CD4-positive, alpha-beta memory T cell (primary cell): ENCODE results near the gene HERC5. TPM values are rescaled to one million over a fixed set of nuclear protein-coding genes. Genes with fewer than 3 reads are reported as not detected.
"Not testable (repeated sequence)": the region's sequence is repeated elsewhere in the genome, so short reads cannot be mapped to it uniquely, and the experiment has no call there.

Source experiments
- CTCF ChIA-PET: fragments of 350-600 bp; sonication (Branson Sonifier 250); formaldehyde crosslinking; loops from one replicate; lab custom pipeline; 2021; ENCODE audit warnings: inconsistent platforms; ENCODE audit not compliant: partially characterized antibody; lab: Charles Lee
- POLR2A ChIA-PET: fragments of 350-600 bp; sonication (Branson Sonifier 250); formaldehyde crosslinking; loops from one replicate; lab custom pipeline; 2021; ENCODE audit not compliant: partially characterized antibody; lab: Charles Lee
- DNase-seq, 5 donors: peaks; one replicate each; pipeline versions ENCODE4 v3.0.0 to v3.0.0-alpha.2; 2020 to 2022; ENCODE audit warnings: mixed read lengths in 1 of 5
- H3K27ac ChIP-seq: one replicate; pipeline ENCODE4 v1.7.0; 2013; ENCODE audit warnings: low read depth, low read length
- H3K27me3 ChIP-seq: 2 replicates; pipeline ENCODE4 v1.7.0; 2013; ENCODE audit warnings: mild to moderate bottlenecking, low read length, moderate library complexity; ENCODE audit not compliant: insufficient read depth
- H3K36me3 ChIP-seq: 2 replicates; pipeline ENCODE4 v1.7.0; 2013; ENCODE audit warnings: mild to moderate bottlenecking, low read length, moderate library complexity; ENCODE audit not compliant: insufficient read depth
- H3K4me1 ChIP-seq: 2 replicates; pipeline ENCODE4 v1.7.0; 2013; ENCODE audit warnings: mild to moderate bottlenecking, low read length, moderate library complexity; ENCODE audit not compliant: insufficient read depth
- H3K4me3 ChIP-seq, 2 donors: one replicate each; pipeline ENCODE4 v1.7.0; 2013; ENCODE audit warnings: low read length in 2 of 2, mild to moderate bottlenecking in 1 of 2
- H3K9me3 ChIP-seq, 2 donors: one replicate each; pipeline ENCODE4 v1.7.0; 2013; ENCODE audit warnings: low read length in 2 of 2, control low read depth in 1 of 2; ENCODE audit not compliant: control insufficient read depth in 1 of 2
- H3K27ac Mint-ChIP-seq, 7 donors: one replicate each; pipeline ENCODE4 v1.8.0; 2020 to 2021; ENCODE audit warnings: mixed read lengths in 7 of 7, mild to moderate bottlenecking in 6 of 7, inconsistent platforms in 3 of 7, moderate library complexity in 3 of 7
- H3K27me3 Mint-ChIP-seq, 2 donors: one replicate each; pipeline ENCODE4 v1.8.0; 2020 to 2021; ENCODE audit warnings: mixed read lengths in 2 of 2
- H3K36me3 Mint-ChIP-seq, 2 donors: one replicate each; pipeline ENCODE4 v1.8.0; 2020 to 2021; ENCODE audit warnings: mixed read lengths in 2 of 2, inconsistent platforms in 1 of 2, mild to moderate bottlenecking in 1 of 2
- H3K4me1 Mint-ChIP-seq, 4 donors: one replicate each; pipeline ENCODE4 v1.8.0; 2020 to 2021; ENCODE audit warnings: mixed read lengths in 4 of 4, mild to moderate bottlenecking in 1 of 4
- H3K4me3 Mint-ChIP-seq, 8 donors: one replicate each; pipeline ENCODE4 v1.8.0; 2020 to 2021; ENCODE audit warnings: mixed read lengths in 8 of 8, mild to moderate bottlenecking in 7 of 8, moderate library complexity in 6 of 8, inconsistent platforms in 3 of 8
- H3K9me3 Mint-ChIP-seq, 8 donors: one replicate each; pipeline ENCODE4 v1.8.0; 2020 to 2021; ENCODE audit warnings: mixed read lengths in 8 of 8, mild to moderate bottlenecking in 5 of 8, inconsistent platforms in 3 of 8, moderate library complexity in 1 of 8
- intact Hi-C: fragments of 100-400 bp; cut with micrococcal nuclease; formaldehyde crosslinking; loops from one replicate; pipeline ENCODE4 v1.15.1; 2023
- polyA plus RNA-seq, 2 donors: library from polyadenylated mRNA; unstranded; fragments of 300-500 nt; fragmentation: Illumina TruSeq; gene quantifications; one replicate each; pipeline ENCODE4 v1.2.3, GENCODE V29; 2021
- total RNA-seq, 2 experiments: library from RNA; stranded (reverse); gene quantifications; one replicate each; pipeline ENCODE4 v1.2.3, GENCODE V29; 2021

HERC5 gene
- total and polyA plus RNA-seq, 4 experiments from 2014 or later = 14.4 to 22.1 (median 18.2) TPM

DNA sequence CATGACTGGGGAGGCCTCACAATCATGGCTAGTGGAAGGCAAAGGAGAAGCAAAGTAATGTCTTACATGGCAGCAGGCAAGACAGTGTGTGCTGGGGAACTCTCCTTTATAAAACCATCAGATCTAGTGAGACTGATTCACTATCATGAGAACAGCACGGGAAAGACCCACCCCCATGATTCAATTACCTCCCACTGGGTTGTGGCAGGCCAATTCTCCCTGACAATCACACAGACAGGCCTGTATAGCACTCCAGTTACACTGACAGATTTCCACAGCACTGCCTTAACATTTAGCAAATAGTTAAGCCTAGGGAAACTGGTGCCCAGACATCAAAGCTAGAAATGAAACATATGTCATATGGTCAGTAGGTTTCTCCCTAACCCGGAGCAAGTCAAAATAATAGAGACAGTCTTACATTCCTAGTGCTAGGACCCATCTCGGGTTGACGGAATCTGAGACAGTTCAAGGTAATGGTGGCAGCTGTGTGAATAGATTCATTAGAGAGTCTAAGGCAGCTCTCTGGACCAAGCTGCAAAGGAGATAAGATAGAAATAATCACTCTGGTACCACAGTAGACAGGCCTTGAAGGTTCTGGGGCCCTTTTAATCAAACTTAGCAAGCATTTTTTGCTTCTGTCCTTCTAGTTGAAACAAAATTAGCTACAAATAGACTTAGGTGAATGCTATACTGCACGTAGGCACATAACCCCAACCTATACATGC, 9.4 kb upstream of the HERC5 start:
- CTCF ChIA-PET = interaction anchor here (1.3 to 1.8 kb wide), 2 partner anchors 10 to 67 kb away, joined by 3 to 4 read pairs; no protein-coding TSS in a partner anchor
- H3K9me3 Mint-ChIP-seq = peaks cover 0 to 2% (median 0%) of the 10 kb centered on the region in 8 donors
- peak overlapping the region in 2 of 7 donors; percentile 5 to 36 for H3K27ac Mint-ChIP-seq
- peaks cover 0 to 3% (median 0%) of the 10 kb centered on the region in 4 donors for H3K4me1 Mint-ChIP-seq
- DNase-seq = no peak
- H3K4me1 ChIP-seq = no peaks in the 10 kb centered on the region
- no peaks in the 10 kb centered on the region for H3K27me3 Mint-ChIP-seq
- no peaks in the 10 kb centered on the region for H3K9me3 ChIP-seq
- H3K27ac ChIP-seq = no peak overlapping the region
- POLR2A ChIA-PET = interaction anchor here (2.0 kb wide), 1 partner anchor 9 kb away, joined by 8 read pairs; the partner anchor contains the start of gene HERC5
- no peak overlapping the region for H3K4me3 ChIP-seq
- H3K36me3 Mint-ChIP-seq = peaks cover 9 to 11% of the 10 kb centered on the region in 2 donors
- peaks cover 3% of the 10 kb centered on the region for H3K36me3 ChIP-seq
- H3K4me3 Mint-ChIP-seq = no peak overlapping the region
- H3K27me3 ChIP-seq = no peaks in the 10 kb centered on the region
- intact Hi-C loops = no loop called here

DNA sequence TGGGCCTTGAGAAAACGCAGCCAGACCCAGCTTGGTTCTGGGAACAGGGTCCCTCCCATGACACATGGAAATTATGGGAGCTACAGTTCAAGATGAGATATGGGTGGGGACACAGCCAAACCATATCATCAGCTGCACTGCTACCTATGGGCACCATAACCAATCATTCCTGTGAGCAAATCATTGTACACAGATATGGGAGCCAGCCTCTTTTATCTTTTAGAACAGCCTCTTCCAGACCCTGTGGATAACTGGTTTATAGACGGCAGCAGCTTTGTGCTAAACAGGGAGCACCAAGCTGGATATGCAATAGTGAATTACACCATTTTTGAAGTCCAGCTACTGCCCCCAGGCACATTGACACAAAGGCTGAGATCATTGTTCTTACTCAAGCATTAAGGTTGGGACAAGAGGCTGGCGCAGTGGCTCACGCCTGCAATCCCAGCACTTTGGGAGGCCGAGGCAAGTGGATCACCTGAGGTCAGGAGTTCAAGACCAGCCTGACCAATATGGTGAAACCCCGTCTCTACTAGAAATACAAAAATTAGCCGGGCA, 8.6 kb upstream of the HERC5 start:
- H3K36me3 ChIP-seq, H3K4me1 Mint-ChIP-seq, H3K9me3 Mint-ChIP-seq, H3K36me3 Mint-ChIP-seq, H3K4me3 Mint-ChIP-seq, H3K9me3 ChIP-seq, intact Hi-C loops, H3K4me1 ChIP-seq, H3K27me3 Mint-ChIP-seq, H3K27ac ChIP-seq, DNase-seq, H3K4me3 ChIP-seq, H3K27me3 ChIP-seq: not testable (repeated sequence)
- POLR2A ChIA-PET = interaction anchor here (2.0 kb wide), 1 partner anchor 9 kb away, joined by 8 read pairs; the partner anchor contains the start of gene HERC5
- peak overlapping the region in 1 of 7 donors; percentile 62 for H3K27ac Mint-ChIP-seq
- CTCF ChIA-PET = interaction anchor here (1.7 to 1.8 kb wide), 2 partner anchors 10 to 67 kb away, joined by 4 read pairs; no protein-coding TSS in a partner anchor

DNA sequence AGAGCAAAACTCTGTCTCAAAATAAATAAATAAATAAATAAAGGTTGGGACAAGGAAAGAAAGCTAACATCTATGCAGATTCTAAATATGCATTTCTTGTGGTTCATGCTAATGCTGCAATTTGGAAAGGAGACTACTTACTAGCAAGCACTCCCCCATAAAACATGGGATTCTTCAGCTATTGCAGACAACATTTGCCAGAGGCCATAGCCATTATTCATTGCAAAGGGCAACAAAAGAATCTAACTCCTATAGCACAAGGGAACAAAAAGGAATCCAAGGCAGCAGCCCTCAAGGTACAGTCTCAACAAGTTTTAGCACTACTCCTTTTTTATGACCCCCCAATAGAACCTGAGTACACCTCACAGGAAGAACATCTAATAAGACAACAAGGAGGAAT, 8.0 kb upstream of the HERC5 start:
- H3K4me3 Mint-ChIP-seq = no peak overlapping the region
- ChIA-PET CTCF (interaction anchor here (1.2 to 1.8 kb wide), 3 partner anchors 11 to 230 kb away, joined by 3 to 4 read pairs (median 4); no protein-coding TSS in a partner anchor), POLR2A (no interaction called here)
- H3K27me3 Mint-ChIP-seq = no peaks in the 10 kb centered on the region
- H3K4me1 Mint-ChIP-seq = peaks cover 0 to 3% (median 0%) of the 10 kb centered on the region in 4 donors
- Histone ChIP-seq H3K9me3 (no peaks in the 10 kb centered on the region), H3K27ac (no peak overlapping the region), H3K27me3 (no peaks in the 10 kb centered on the region), H3K36me3 (no peaks in the 10 kb centered on the region), H3K4me3 (no peak overlapping the region), H3K4me1 (no peaks in the 10 kb centered on the region)
- H3K36me3 Mint-ChIP-seq = peaks cover 0 to 2% of the 10 kb centered on the region in 2 donors
- H3K9me3 Mint-ChIP-seq = no peaks in the 10 kb centered on the region
- no peak for DNase-seq
- intact Hi-C loops = no loop called here
- H3K27ac Mint-ChIP-seq = no peak overlapping the region

DNA sequence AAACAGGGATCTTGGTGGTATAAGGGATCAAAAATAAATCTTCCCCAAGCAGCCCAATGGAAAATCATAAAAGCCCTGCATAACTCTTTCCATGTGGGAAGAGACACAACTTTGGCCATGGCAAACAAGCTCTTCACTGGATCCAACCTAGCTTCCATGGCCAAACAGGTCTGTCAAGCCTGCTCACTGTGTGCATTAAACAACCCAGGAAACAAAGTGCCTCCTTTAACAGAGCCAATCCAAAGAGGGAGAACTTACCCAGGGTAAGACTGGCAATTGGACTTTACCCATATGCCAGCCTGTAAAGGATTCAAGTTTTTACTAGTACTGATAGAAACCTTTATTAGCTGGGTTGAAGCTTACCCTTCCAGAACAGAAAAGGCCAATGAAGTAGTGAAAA, 7.6 kb upstream of the HERC5 start:
- Histone ChIP-seq H3K4me3 (no peak overlapping the region), H3K4me1 (no peaks in the 10 kb centered on the region), H3K27ac (no peak overlapping the region), H3K27me3 (no peaks in the 10 kb centered on the region), H3K9me3 (no peaks in the 10 kb centered on the region), H3K36me3 (no peaks in the 10 kb centered on the region)
- DNase-seq = no peak
- ChIA-PET CTCF (interaction anchor here (1.2 to 1.8 kb wide), 3 partner anchors 11 to 230 kb away, joined by 3 to 4 read pairs (median 4); no protein-coding TSS in a partner anchor), POLR2A (interaction anchor here (0.8 kb wide), 1 partner anchor 8 kb away, joined by 4 read pairs; no protein-coding TSS in a partner anchor)
- Mint-ChIP-seq H3K4me3 (no peak overlapping the region), H3K9me3 (no peaks in the 10 kb centered on the region), H3K36me3 (no peaks in the 10 kb centered on the region), H3K27me3 (no peaks in the 10 kb centered on the region), H3K27ac (no peak overlapping the region), H3K4me1 (peaks cover 0 to 3% (median 0%) of the 10 kb centered on the region in 4 donors)
- intact Hi-C loops = no loop called here

DNA sequence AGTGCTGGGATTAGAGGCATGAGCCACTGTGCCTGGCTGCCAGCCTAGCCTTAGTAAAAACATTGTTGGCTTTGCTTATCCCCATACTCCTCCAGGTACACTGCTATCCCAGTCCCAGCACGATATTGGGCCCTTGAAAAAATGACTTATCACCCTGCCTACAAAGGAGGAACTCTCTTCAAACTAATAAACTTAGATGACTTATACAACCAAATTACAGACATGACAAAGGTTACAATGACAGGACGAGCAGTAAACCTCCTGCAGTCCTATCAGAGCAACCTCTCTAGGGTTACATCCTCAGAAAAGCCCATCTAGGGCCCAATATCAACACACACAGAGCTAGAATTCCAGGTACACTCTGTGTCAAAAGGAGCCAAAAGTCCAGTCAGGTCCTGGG, 5.7 kb upstream of the HERC5 start:
- CTCF ChIA-PET = interaction anchor here (0.8 kb wide), 1 partner anchor 13 kb away, joined by 3 read pairs; no protein-coding TSS in a partner anchor
- intact Hi-C loops = loop anchor here (10.0 kb wide), 1 partner anchor 1026 kb away; the partner anchor contains the start of gene NUDT9
- POLR2A ChIA-PET = interaction anchor here (0.9 kb wide), 1 partner anchor 26 kb away, joined by 3 read pairs; no protein-coding TSS in a partner anchor

DNA sequence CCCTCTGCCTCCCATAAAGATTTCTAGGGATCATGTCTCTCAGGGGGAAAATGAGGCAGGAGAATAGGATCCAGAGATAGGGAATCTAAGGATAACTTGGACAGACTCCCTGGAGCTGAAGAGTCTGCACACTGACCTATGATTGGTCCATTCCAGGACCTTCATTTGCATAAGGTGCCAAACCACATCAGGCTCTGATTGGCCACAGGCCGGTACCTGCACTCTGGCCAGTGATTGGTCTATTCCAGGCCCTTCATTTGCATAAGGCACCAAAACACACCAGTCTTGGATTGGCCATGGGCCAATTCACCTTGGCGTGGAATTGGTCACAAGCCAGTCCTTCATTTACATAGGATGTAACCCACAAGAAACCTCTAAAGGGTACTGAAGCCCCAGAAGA, 4.0 kb upstream of the HERC5 start:
- DNase-seq = no peak
- H3K4me1 ChIP-seq = peaks cover 19% of the 10 kb centered on the region
- intact Hi-C loops = loop anchor here (10.0 kb wide), 1 partner anchor 1028 kb away; the partner anchor contains the start of gene NUDT9
- Mint-ChIP-seq H3K36me3 (peaks cover 3 to 7% of the 10 kb centered on the region in 2 donors), H3K4me1 (peaks cover 9 to 16% (median 15%) of the 10 kb centered on the region in 4 donors), H3K9me3 (no peaks in the 10 kb centered on the region), H3K4me3 (no peak overlapping the region), H3K27me3 (no peaks in the 10 kb centered on the region), H3K27ac (no peak overlapping the region)
- CTCF ChIA-PET = interaction anchor here (1.3 kb wide), 1 partner anchor 20 kb away, joined by 3 read pairs; no protein-coding TSS in a partner anchor
- H3K9me3 ChIP-seq = no peaks in the 10 kb centered on the region
- no peaks in the 10 kb centered on the region for H3K27me3 ChIP-seq
- H3K4me3 ChIP-seq = no peak overlapping the region
- H3K36me3 ChIP-seq = no peaks in the 10 kb centered on the region
- no peak overlapping the region for H3K27ac ChIP-seq
- POLR2A ChIA-PET = no interaction called here

More for the DNA sequence above, 5.7 kb upstream of the HERC5 start:
- Mint-ChIP-seq H3K27ac (peak overlapping the region in 1 of 7 donors; percentile 4), H3K4me1 (peaks cover 4 to 8% (median 6%) of the 10 kb centered on the region in 4 donors), H3K9me3 (no peaks in the 10 kb centered on the region), H3K4me3 (no peak overlapping the region), H3K36me3 (peaks cover 0 to 2% of the 10 kb centered on the region in 2 donors), H3K27me3 (no peaks in the 10 kb centered on the region)
- no peaks in the 10 kb centered on the region for H3K27me3 ChIP-seq
- no peak for DNase-seq
- H3K4me1 ChIP-seq = peaks cover 14% of the 10 kb centered on the region
- H3K36me3 ChIP-seq = no peaks in the 10 kb centered on the region
- H3K4me3 ChIP-seq = no peak overlapping the region
- H3K27ac ChIP-seq = no peak overlapping the region
- no peaks in the 10 kb centered on the region for H3K9me3 ChIP-seq
